GM18508 (cell line): ENCODE measurements around the gene ALG14.
A peak's percentile ranks its signal among the peaks of the same experiment; 100 is the strongest.
"Not testable (repeated sequence)": the region's sequence is repeated elsewhere in the genome, so short reads cannot be mapped to it uniquely, and the experiment has no call there.

Source experiments
- ATAC-seq: cut with Tn5 transposase; IDR thresholded peaks from one replicate; pipeline ENCODE4 v1.9.1; 2021; ENCODE audit warnings: moderate number of reproducible peaks; ENCODE audit not compliant: insufficient read depth, unreplicated experiment

Gene ALG14

GRCh38 chr1:94962409-94963265 lies 110.1 kb downstream of the ALG14 start:
- ATAC-seq, result peak; percentile 94

- ATAC-seq, result no peak
Measured at GRCh38 chr1:94961988-94962387, 110.8 kb downstream of the ALG14 start.

- ATAC-seq, result no peak
Measured at GRCh38 chr1:94961582-94961981, 111.2 kb downstream of the ALG14 start.

GRCh38 chr1:94958081-94958480 lies 114.7 kb downstream of the ALG14 start:
- no peak for ATAC-seq

GRCh38 chr1:94955767-94956632 lies 116.8 kb downstream of the ALG14 start:
- ATAC-seq, result no peak

GRCh38 chr1:94954263-94955220 lies 118.2 kb downstream of the ALG14 start:
- ATAC-seq, result no peak

- no peak for ATAC-seq
Measured at GRCh38 chr1:94953746-94954145, 119.0 kb downstream of the ALG14 start.

GRCh38 chr1:94953107-94953506 lies 119.6 kb downstream of the ALG14 start:
- ATAC-seq, result no peak

GRCh38 chr1:94952539-94952938 lies 120.2 kb downstream of the ALG14 start:
- no peak for ATAC-seq

GRCh38 chr1:94951509-94952208 lies 121.1 kb downstream of the ALG14 start:
- no peak for ATAC-seq

- ATAC-seq, result no peak
Measured at GRCh38 chr1:94951046-94951445, 121.7 kb downstream of the ALG14 start.

GRCh38 chr1:94949681-94950661 lies 122.8 kb downstream of the ALG14 start:
- ATAC-seq, result no peak

GRCh38 chr1:94947437-94947836 lies 125.3 kb downstream of the ALG14 start:
- no peak for ATAC-seq

- ATAC-seq, result no peak
Measured at GRCh38 chr1:94946886-94947285, 125.9 kb downstream of the ALG14 start.

- no peak for ATAC-seq
Measured at GRCh38 chr1:94942171-94943128, 130.3 kb downstream of the ALG14 start.

GRCh38 chr1:94941480-94941879 lies 131.3 kb downstream of the ALG14 start:
- not testable (repeated sequence) for ATAC-seq

- no peak for ATAC-seq
Measured at GRCh38 chr1:94940738-94941137, 132.0 kb downstream of the ALG14 start.
